IPS-18a (cell line): ENCODE results near the gene DIPK1B.
"Not testable (repeated sequence)": the region's sequence is repeated elsewhere in the genome, so short reads cannot be mapped to it uniquely, and the experiment has no call there.

Experiments
- H3K27ac ChIP-seq: one replicate; pipeline ENCODE4 v1.5.1; 2013; ENCODE audit warnings: low read length
- H3K27me3 ChIP-seq: one replicate; pipeline ENCODE4 v1.6.1; 2013; ENCODE audit warnings: mild to moderate bottlenecking, low read length; ENCODE audit not compliant: control insufficient read depth, insufficient read depth
- H3K36me3 ChIP-seq: one replicate; pipeline ENCODE4 v1.6.1; 2013; ENCODE audit warnings: low read depth, low read length; ENCODE audit not compliant: control insufficient read depth
- H3K4me1 ChIP-seq: one replicate; pipeline ENCODE4 v1.6.1; 2013; ENCODE audit warnings: low read depth, low read length; ENCODE audit not compliant: control insufficient read depth
- H3K4me3 ChIP-seq: one replicate; pipeline ENCODE4 v1.5.1; 2013; ENCODE audit warnings: low read length
- H3K9ac ChIP-seq: one replicate; pipeline ENCODE4 v1.6.1; 2013; ENCODE audit warnings: mild to moderate bottlenecking, low read length, moderate library complexity
- H3K9me3 ChIP-seq: one replicate; pipeline ENCODE4 v1.6.1; 2013; ENCODE audit warnings: low read depth, low read length; ENCODE audit not compliant: control insufficient read depth

Gene DIPK1B

DNA sequence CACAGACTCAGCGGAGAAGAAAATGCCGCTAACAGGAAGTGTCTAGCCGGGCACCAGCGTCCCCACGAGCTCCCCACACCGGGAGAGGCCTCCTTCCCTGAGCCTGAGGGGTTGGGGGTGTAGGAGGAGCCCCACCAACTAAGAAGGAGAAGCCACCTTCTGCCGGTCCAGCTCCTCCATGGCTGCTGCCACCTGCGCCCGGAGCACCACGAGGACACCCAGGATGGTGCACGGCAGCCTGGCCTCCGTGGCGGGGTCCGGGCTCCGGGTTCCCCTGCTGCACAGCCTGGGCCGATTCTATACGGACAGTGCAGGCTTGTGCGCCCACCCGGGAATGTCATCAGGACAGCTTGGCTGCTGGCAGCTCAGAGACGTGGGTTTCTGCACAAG lies 45.4 kb downstream of the DIPK1B start:
- Histone ChIP-seq H3K4me1 (no peaks in the 10 kb centered on the region), H3K27me3 (no peaks in the 10 kb centered on the region), H3K9me3 (no peaks in the 10 kb centered on the region), H3K27ac (no peak overlapping the region), H3K4me3 (no peak overlapping the region), H3K9ac (no peak overlapping the region), H3K36me3 (no peaks in the 10 kb centered on the region)

DNA sequence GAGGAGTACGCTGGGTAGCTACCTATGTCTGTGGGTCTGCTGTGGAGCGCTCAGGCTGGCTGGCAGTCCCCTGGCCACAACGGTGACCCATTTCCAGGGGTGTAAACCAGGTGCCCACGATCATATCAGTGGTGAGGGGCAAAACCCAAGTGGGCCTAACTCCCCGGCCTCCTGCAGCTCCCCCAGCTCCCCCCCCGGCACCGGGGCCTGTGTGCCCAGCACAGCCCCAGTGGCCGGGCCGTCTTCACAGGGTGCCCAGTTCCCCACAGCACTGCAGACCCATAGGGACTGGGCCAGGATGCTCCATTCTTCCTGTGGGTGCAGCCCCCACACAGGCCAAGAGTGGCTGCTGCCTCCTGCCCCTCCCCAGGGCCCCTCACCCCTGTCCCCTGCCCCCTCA lies 46.6 kb downstream of the DIPK1B start:
- H3K4me3 ChIP-seq: no peak overlapping the region
- H3K9me3 ChIP-seq: no peaks in the 10 kb centered on the region
- H3K27ac ChIP-seq: no peak overlapping the region
- no peaks in the 10 kb centered on the region for H3K36me3 ChIP-seq
- H3K4me1 ChIP-seq: peaks cover 2% of the 10 kb centered on the region
- H3K27me3 ChIP-seq: peaks cover 4% of the 10 kb centered on the region
- H3K9ac ChIP-seq: no peak overlapping the region

DNA sequence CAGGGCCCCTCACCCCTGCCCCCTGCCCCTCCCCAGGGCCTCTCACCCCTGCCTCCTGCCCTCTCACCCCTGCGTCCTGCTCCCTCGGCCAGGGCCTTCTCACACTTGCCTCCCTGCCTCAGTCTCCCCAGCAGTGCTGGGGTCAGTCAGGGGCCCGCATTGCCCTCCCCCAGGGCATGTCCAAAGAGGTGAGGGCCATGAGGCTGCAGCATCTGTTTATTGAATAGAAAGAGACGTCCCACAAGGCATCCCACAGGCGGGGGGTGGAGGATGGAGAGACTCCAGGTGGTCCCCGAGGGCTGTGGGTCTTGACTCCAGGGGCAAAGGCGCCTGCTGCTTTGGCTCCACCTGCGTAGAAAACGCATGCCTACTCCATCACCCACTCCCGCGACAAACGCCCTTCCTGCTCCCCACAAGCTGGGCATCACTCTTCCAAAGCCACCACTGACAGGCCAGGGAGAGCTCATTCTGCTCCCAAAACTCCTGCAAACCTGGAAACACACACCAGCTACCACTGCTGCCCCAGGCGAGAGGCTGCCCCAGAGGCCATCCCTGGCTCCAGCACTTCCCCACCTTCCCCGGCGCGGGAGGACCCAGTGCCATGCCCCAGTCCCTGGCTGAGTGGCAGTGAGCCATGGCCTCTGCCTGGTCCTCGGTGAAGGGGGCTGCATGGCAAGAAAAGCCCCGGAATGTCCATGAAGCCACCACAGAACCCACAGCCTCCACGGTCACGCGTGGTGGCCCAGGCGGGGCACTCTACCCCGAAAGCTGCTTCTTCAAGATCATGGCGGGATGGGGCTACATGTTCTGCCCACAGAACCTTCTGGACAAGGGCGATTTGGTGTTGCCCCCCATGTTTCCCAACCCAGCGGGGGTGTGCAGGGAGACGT lies 47.3 kb downstream of the DIPK1B start:
- peaks cover 4% of the 10 kb centered on the region for H3K27me3 ChIP-seq
- H3K9me3 ChIP-seq: no peaks in the 10 kb centered on the region
- no peak overlapping the region for H3K9ac ChIP-seq
- no peak overlapping the region for H3K27ac ChIP-seq
- peaks cover 2% of the 10 kb centered on the region for H3K4me1 ChIP-seq
- H3K4me3 ChIP-seq: no peak overlapping the region
- no peaks in the 10 kb centered on the region for H3K36me3 ChIP-seq

DNA sequence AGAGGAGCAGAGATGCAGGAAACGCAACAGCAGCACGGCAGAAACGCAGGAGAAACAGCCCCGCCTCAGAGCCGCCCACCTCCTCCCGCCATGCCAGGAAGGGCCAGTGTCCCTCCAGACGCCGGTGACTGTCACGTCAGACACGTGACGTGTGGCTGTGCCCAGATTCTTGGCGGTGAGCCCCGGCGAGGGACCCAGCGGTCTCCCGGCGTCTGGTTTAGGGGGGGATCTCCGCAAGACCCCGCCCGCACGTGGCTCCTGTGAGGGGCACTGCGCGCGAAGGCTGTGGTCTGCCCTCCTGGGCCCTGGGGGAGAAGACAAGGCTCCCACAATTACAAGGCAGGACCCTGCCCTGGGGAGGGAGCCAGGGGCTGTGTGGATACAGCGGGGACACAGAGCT lies 48.1 kb downstream of the DIPK1B start:
- Histone ChIP-seq H3K36me3 (no peaks in the 10 kb centered on the region), H3K9ac (no peak overlapping the region), H3K27ac (no peak overlapping the region), H3K4me3 (no peak overlapping the region), H3K27me3 (peaks cover 4% of the 10 kb centered on the region), H3K4me1 (peaks cover 2% of the 10 kb centered on the region), H3K9me3 (no peaks in the 10 kb centered on the region)

DNA sequence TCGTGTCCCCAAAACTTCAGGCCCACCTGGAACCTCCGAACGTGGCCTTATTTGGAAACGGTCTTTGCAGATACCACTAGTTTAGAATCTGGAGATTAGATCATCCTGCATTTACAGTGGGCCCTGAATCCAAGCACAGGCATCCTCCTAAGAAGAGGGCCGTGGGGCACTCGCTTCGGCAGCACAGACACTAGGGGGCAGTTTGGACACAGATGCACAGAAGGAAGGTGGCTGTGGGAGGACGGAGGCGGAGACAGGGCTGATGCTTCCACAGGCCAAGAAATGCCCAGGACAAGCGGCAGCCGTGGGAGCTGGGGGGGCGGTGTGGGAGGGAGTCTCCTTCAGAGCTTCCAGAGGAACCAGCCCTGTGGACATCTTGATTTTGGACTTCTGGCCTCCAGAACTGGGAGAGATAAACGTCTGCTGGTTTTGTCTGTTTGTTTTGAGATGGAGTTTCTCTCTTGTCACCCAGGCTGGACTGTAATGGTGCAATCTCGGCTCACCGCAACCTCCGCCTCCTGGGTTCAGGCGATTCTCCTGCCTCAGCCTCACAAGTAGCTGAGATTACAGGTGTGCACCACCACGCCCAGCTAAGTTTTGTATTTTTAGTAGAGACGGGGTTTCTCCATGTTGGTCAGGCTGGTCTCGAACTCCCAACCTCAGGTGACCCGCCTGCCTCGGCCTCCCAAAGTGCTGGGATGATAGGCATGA lies 48.6 kb downstream of the DIPK1B start:
- H3K27me3 ChIP-seq, H3K36me3 ChIP-seq, H3K4me3 ChIP-seq, H3K27ac ChIP-seq, H3K9me3 ChIP-seq, H3K9ac ChIP-seq, H3K4me1 ChIP-seq: not testable (repeated sequence)

DNA sequence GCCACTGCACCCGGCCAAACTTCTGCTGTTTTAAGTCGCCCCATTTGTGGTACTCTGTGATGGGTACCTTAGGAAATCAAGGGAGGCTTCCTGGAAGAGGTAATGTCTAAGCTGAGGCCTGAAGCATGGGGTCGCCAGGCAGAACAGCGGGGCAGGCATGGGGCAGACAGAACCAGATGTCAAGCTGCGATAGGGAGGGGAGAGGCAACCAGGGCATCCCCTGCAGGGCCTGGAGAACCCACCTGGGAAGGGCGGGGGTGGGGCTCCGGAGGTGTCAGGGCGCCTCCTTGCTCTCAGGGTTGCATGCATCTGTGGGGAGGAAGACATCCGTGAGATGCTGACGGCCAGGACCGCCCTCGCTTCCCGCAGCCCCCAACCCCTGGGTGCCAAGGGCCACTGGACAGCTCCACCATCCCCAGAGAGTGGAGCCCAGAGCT lies 49.2 kb downstream of the DIPK1B start:
- Histone ChIP-seq H3K27ac (no peak overlapping the region), H3K4me1 (peaks cover 2% of the 10 kb centered on the region), H3K9ac (no peak overlapping the region), H3K4me3 (no peak overlapping the region), H3K36me3 (no peaks in the 10 kb centered on the region), H3K9me3 (no peaks in the 10 kb centered on the region), H3K27me3 (peaks cover 4% of the 10 kb centered on the region)

DNA sequence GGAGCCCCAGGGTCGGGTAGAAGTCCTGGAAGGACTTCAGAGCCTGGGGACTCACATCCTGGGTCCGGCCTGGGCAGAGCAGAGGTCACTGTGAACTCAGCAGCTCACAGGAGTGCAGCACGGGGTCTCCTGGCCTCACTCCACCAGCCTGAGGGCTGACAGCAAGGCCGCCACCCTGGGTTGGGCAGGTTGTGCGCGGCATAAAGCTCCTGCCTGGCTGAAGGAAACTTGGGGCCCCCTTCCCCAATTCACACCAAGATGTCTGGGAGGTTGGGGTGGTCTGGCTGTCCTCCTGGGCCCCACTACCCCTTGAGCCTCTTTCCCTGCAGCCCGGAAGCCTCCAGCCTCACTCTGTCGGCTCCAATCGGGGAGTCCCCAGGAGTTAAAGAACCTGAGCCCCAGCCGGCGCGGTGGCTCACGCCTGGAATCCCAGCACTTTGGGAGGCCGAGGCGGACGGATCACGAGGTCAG lies 49.9 kb downstream of the DIPK1B start:
- no peak overlapping the region for H3K4me3 ChIP-seq

DNA sequence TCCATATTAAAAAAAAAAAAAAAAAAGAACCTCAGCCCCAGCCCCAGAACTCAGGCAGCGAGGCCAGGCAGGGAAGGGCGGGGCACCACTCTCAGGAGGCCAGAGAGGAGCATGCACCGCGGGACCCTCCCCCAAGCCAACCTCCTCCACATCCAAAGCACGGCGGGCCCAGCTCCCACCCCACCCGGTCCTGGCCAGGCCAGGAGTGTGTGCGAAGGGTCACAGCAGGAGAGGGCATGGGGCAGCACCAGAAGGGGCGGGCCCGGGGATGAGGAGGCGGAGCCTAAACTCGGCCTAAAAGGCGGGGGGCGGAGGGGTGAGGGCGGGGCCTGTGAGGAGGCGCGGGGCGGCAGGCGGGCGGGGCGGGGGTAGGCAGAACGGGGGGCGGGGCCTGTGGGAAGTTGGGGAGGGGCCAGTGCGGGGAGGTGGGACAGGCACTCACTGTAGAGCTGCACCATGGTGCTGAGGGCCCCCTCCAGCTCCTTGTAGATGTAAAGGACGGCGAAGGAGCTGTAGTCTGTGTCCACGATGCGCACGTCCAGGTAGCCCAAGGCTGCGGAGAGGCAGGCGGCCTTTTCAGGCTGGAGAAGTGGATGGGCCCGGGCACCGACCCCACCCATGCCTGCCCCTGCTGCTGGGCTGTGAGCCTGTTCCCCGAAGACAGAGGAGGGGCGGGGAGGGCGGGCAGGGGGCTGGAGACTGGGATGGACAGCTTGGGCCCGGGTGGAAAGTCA lies 50.7 kb downstream of the DIPK1B start:
- H3K27me3 ChIP-seq: peaks cover 8% of the 10 kb centered on the region
- H3K27ac ChIP-seq: no peak overlapping the region
- no peak overlapping the region for H3K9ac ChIP-seq
- H3K9me3 ChIP-seq: no peaks in the 10 kb centered on the region
- H3K4me3 ChIP-seq: peak overlapping the region; percentile 17
- no peaks in the 10 kb centered on the region for H3K36me3 ChIP-seq
- H3K4me1 ChIP-seq: peaks cover 2% of the 10 kb centered on the region

More for the DNA sequence above, 49.9 kb downstream of the DIPK1B start:
- H3K4me1 ChIP-seq: peaks cover 2% of the 10 kb centered on the region
- no peak overlapping the region for H3K27ac ChIP-seq
- H3K9me3 ChIP-seq: no peaks in the 10 kb centered on the region
- H3K27me3 ChIP-seq: peaks cover 4% of the 10 kb centered on the region
- no peak overlapping the region for H3K9ac ChIP-seq
- no peaks in the 10 kb centered on the region for H3K36me3 ChIP-seq

DNA sequence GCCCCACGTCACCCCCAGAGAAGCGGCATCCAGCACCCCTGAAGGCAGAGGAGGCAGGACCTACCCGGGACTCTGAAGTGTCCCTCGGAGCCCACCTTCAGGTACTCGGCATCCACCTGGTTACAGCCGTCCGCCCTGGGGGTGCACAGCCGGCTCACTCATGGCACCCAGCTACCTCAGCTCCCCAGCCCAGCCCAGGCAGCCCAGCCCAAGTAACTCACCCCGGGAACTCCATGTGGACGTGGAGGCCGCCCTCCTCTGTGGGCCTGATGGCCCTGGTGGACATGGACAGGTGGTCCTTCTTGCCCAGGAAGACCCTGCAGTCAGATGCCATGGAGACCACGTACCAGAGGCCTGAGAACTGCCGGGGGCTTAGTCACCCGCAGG lies 51.3 kb downstream of the DIPK1B start:
- Histone ChIP-seq H3K27me3 (peaks cover 8% of the 10 kb centered on the region), H3K9ac (no peak overlapping the region), H3K4me1 (peaks cover 2% of the 10 kb centered on the region), H3K9me3 (no peaks in the 10 kb centered on the region), H3K27ac (no peak overlapping the region), H3K4me3 (peak overlapping the region; percentile 17), H3K36me3 (no peaks in the 10 kb centered on the region)

DNA sequence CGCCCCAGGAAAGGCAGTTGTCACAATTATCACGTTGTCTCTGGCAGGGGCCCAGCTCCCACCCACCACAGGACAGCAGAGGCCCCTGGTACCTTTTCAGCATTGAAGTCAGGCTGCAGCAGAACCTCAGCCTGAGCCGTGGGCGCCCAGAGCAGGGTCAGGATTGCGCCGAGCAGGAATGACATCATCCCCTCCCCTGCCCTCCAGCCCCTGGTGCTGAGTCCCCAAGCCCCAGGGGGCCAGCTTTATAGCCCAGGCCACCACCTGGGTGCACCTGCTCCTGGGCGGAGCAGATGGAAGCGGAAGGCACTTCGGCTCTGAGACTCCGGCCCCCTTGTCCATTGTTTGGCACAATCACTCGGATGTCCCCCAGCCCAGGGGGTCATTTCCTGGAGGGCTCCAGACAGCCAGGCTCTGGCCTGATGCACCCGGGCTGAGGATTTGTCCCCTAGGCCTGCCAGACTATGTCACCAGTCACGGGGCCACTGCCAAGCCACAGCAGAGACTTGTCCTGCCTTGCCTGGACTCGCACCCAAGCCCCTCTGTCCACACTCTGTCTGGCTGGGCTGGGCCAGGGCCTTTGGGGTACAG lies 52.0 kb downstream of the DIPK1B start, which contains the start of gene LCN15:
LCN15 (minus strand) TSS at position 218 of the 591 bp plus-strand sequence; CDS start at position 188, 30 bp downstream.
- H3K4me1 ChIP-seq: peaks cover 2% of the 10 kb centered on the region
- no peak within 1 kb of the TSS for H3K27ac ChIP-seq
- no peak within 1 kb of the TSS for H3K9ac ChIP-seq
- H3K27me3 ChIP-seq: peaks cover 8% of the 10 kb centered on the region
- peak within 1 kb of the TSS; percentile 17 for H3K4me3 ChIP-seq
- H3K9me3 ChIP-seq: no peaks in the 10 kb centered on the region
- H3K36me3 ChIP-seq: no peaks in the 10 kb centered on the region

DNA sequence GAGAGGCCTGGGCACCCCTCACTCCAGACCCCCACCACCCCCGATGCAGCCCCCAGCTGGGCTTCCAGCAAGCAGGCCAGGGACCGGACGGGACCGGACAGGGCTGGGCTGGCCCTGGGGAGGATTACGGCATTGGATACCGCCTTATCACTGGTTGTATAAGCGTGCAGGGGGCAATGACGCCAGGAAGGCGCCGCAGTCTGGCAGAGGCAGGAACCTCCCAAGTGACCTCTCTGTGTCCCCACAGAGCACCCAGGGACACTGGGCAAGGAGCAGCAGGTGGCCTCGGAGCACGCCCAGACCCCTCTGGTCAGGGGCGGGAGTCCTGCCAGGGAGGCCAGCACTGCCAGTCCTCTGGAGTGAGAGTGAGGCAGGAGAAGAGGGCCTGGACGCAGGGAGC lies 52.7 kb downstream of the DIPK1B start:
- Histone ChIP-seq H3K27ac (no peak overlapping the region), H3K4me1 (peaks cover 2% of the 10 kb centered on the region), H3K9me3 (no peaks in the 10 kb centered on the region), H3K36me3 (no peaks in the 10 kb centered on the region), H3K4me3 (no peak overlapping the region), H3K9ac (no peak overlapping the region), H3K27me3 (peaks cover 8% of the 10 kb centered on the region)
